ENCODE results near the gene TRIO.

Gene TRIO

DNA sequence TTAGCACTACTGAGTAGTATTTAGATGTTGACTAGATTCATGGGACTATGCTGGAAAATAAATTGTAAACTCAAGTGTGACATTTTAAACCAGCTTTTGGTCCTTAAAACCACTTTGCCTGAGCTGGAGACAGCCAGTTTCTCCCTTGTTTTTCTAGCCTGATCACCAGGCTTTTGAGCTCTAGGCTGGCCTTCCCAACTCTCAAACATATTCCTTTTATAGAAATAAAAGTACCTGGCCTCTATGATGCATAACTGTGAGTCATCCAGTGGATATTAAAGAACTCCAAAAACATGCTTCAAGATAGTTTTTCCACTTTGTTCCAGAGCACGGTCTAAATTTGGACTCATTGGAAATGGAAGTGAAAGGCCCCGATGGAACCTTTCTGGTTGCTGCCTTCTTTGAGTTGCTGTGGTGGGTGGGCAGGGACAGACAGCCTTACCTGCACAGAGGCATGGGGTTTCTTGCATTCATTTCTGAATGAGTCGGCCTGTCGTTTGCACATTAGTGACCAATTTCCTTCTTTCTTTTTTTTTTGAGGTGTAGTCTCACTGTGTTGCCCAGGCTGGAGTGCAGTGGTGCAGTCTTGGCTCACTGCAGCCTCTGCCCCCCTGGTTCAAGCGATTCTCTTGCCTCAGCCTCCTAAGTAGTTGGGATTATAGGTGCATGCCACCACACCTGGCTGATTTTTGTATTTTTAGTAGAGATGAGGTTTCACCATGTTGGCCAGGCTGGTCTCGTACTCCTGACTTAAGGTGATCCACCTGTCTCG lies 43.1 kb downstream of the TRIO start:
- Histone ChIP-seq H3K27me3 (ENCODE audit: control insufficient read depth, insufficient read depth, low read length) (no peaks in the 10 kb centered on the region), H3K9me3 (ENCODE audit: control insufficient read depth, low read length) (no peaks in the 10 kb centered on the region), H3K36me3 (ENCODE audit: control insufficient read depth, insufficient read depth, low read length) (no peaks in the 10 kb centered on the region), H3K4me1 (ENCODE audit: control insufficient read depth, insufficient read depth, low read length) (peaks cover 14% of the 10 kb centered on the region), H3K4me3 (ENCODE audit: low read length) (no peak overlapping the region), H3K9ac (ENCODE audit: low read length) (no peak overlapping the region)

DNA sequence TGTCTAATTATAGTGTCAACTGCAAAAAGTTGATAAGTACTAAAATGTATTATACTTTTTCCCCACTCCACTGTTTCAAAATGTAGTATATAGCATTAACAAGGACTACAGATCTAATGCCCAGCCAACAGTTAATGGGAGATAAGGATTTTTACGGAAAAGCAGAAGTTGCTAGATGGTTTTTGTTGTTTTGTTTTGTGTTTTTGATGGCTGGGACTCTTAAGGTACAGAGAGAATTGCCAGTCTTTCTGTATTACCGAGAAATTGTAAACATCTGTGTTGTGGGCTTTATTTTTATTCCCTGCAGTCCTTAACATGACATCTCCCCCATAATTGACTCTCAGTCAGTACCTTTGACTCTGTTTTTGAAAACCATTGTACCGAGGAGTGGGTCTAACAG lies 44.0 kb downstream of the TRIO start:
- Histone ChIP-seq H3K4me3 (ENCODE audit: low read length) (no peak overlapping the region), H3K9ac (ENCODE audit: low read length) (no peak overlapping the region), H3K27me3 (ENCODE audit: control insufficient read depth, insufficient read depth, low read length) (no peaks in the 10 kb centered on the region), H3K9me3 (ENCODE audit: control insufficient read depth, low read length) (no peaks in the 10 kb centered on the region), H3K36me3 (ENCODE audit: control insufficient read depth, insufficient read depth, low read length) (no peaks in the 10 kb centered on the region), H3K4me1 (ENCODE audit: control insufficient read depth, insufficient read depth, low read length) (peaks cover 14% of the 10 kb centered on the region)

DNA sequence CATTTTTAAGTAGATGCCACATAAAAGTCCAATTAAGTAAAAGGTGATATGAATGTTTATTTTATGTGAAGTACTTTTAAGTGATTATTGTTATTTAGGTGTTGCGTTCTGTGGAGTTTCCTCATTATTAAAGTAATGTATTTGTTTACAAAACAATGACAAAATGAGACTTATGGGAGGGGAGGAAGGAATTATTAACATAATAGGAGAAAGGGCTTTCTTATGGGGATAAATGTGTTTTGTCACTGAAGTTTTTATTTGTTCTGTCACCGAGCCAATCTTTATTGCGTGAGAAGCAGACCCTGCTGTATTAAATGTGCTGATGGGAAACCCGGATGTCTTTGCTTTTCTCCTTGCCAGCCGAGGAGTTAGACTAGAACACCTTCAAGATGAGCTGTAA lies 44.5 kb downstream of the TRIO start:
- no peaks in the 10 kb centered on the region for H3K9me3 ChIP-seq (ENCODE audit: control insufficient read depth, low read length)
- no peak overlapping the region for H3K9ac ChIP-seq (ENCODE audit: low read length)
- H3K36me3 ChIP-seq (ENCODE audit: control insufficient read depth, insufficient read depth, low read length) = no peaks in the 10 kb centered on the region
- H3K27me3 ChIP-seq (ENCODE audit: control insufficient read depth, insufficient read depth, low read length) = no peaks in the 10 kb centered on the region
- H3K4me3 ChIP-seq (ENCODE audit: low read length) = no peak overlapping the region
- H3K4me1 ChIP-seq (ENCODE audit: control insufficient read depth, insufficient read depth, low read length) = peaks cover 14% of the 10 kb centered on the region

DNA sequence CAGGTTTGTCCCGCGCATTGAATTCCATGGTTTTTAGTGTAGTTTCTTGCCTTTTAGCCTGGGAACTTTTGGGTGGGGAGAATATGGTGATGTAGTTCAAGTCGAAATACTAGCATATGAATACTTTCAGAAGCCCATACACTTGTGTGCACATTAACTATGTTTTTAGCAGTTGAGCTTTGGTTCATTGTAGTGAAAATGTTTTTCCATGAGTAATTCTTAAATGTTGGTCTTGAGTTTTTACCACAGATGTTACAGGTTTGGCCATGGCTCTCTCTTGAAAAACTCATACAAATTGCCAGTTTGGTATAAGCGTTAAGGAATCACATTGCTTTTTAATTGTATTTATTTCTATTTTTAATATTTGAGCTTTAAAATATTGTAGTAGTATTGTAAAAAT lies 45.6 kb downstream of the TRIO start:
- Histone ChIP-seq H3K9ac (ENCODE audit: low read length) (no peak overlapping the region), H3K4me1 (ENCODE audit: control insufficient read depth, insufficient read depth, low read length) (peaks cover 14% of the 10 kb centered on the region), H3K9me3 (ENCODE audit: control insufficient read depth, low read length) (no peaks in the 10 kb centered on the region), H3K4me3 (ENCODE audit: low read length) (no peak overlapping the region), H3K27me3 (ENCODE audit: control insufficient read depth, insufficient read depth, low read length) (no peaks in the 10 kb centered on the region), H3K36me3 (ENCODE audit: control insufficient read depth, insufficient read depth, low read length) (no peaks in the 10 kb centered on the region)

DNA sequence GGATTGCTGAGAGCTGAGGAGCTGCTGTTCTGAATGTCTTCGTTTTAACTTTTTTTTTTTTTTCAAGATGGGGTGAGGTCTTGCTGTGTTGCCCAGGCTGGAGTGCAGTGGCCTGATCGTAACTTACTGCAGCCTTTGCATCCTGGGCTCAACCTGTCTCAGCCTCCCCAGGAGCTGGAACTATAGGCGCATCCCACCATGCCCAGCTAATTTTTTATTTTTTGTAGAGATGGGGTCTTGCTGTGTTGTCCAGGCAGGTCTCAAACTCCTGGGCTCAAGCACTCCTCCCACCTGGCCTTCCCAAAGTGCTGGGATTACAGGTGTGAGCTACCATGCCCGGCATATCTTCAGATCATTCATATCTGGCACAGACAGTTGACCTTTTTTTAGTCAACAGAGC lies 46.5 kb downstream of the TRIO start:
- H3K36me3 ChIP-seq (ENCODE audit: control insufficient read depth, insufficient read depth, low read length) = no peaks in the 10 kb centered on the region
- H3K9ac ChIP-seq (ENCODE audit: low read length) = no peak overlapping the region
- no peak overlapping the region for H3K4me3 ChIP-seq (ENCODE audit: low read length)
- H3K4me1 ChIP-seq (ENCODE audit: control insufficient read depth, insufficient read depth, low read length) = peaks cover 14% of the 10 kb centered on the region
- no peaks in the 10 kb centered on the region for H3K27me3 ChIP-seq (ENCODE audit: control insufficient read depth, insufficient read depth, low read length)
- no peaks in the 10 kb centered on the region for H3K9me3 ChIP-seq (ENCODE audit: control insufficient read depth, low read length)

DNA sequence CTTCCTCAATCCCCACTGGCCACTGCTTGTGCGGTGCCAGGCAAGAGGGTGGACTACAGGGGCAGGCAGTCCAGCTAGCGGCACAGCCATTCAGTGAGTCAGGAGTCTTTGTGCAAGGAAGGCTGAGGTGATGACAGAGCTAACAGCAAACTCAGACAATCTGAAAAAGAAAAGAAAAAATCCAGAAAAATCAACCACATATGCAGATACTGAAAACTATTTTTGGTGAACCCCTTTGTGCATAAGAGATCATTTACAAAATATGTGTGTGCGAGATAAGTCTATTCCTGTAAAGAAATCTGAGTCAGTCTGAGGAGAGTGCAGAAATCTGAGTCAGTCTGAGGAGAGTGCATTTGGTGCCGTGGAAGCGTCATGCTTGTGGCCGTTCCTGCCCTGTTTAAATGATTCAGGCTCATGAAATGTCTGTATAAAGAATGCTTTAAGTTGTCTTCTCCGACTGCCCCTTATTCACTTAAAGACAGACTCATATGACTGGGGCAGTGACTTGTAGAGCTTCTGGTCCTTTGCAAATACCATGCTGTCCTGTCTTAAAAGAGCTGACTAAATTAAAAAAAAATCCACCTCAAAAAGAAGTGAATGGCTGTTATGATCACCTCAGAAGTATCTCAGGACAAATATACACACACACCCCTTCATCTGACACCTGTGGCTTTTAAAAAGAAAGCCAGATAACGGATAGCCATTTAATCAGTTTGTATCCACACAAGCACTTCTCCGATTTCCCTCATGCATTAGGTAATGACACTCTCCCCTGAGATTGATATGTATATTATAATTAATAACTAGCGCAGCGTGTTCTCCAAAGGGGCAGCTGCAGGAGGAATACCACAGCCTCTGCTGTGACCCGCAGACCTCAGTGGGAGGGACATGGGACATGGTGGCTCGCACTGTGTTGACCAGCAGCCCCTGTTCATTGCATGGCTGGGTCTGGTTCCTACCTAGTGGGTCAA lies 47.3 kb downstream of the TRIO start:
- Histone ChIP-seq H3K4me1 (ENCODE audit: control insufficient read depth, insufficient read depth, low read length) (peaks cover 14% of the 10 kb centered on the region), H3K9me3 (ENCODE audit: control insufficient read depth, low read length) (no peaks in the 10 kb centered on the region), H3K36me3 (ENCODE audit: control insufficient read depth, insufficient read depth, low read length) (no peaks in the 10 kb centered on the region), H3K27me3 (ENCODE audit: control insufficient read depth, insufficient read depth, low read length) (no peaks in the 10 kb centered on the region), H3K4me3 (ENCODE audit: low read length) (no peak overlapping the region), H3K9ac (ENCODE audit: low read length) (no peak overlapping the region)

DNA sequence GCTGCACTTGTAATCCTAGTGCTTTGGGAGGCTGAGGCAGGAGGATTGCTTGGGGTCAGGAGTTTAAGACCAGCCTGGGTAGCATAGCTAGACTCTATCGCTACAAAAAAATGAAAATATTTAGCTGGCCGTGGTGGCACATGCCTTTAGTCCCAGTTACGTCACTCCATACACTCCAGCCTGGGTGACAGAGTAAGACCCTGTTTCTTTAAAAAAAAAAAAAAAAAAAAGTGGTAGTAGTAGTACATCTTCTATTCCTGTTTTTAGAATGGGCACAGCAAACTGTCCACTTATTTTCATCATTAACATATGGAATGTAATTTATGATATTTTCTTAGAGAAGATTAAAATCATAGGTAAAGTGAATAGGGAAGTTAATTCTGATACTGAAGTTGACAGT lies 48.2 kb downstream of the TRIO start:
- H3K9ac ChIP-seq (ENCODE audit: low read length) = no peak overlapping the region
- peaks cover 14% of the 10 kb centered on the region for H3K4me1 ChIP-seq (ENCODE audit: control insufficient read depth, insufficient read depth, low read length)
- H3K4me3 ChIP-seq (ENCODE audit: low read length) = no peak overlapping the region

DNA sequence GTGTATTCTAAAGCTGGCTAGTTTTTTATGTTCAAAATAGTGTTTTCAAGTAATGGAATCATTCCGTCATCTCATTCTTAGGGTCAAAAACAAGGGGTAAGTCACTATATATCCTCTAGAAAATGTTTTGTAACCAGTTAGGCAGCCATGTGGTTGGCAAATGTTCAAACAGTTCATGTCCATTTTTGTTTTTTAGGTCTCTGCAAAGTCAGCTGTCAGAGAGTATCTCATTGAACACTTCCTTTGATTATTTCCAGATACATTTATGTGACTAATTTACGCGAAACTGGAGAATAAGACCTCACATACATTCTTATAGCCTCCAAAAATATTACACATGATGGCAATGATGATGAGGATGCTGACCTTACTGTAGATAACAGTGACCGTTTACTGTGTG lies 50.4 kb downstream of the TRIO start:
- Histone ChIP-seq H3K9me3 (ENCODE audit: control insufficient read depth, low read length) (no peaks in the 10 kb centered on the region), H3K4me1 (ENCODE audit: control insufficient read depth, insufficient read depth, low read length) (peaks cover 10% of the 10 kb centered on the region)

More for the DNA sequence above, 48.2 kb downstream of the TRIO start:
- Histone ChIP-seq H3K27me3 (ENCODE audit: control insufficient read depth, insufficient read depth, low read length) (no peaks in the 10 kb centered on the region), H3K9me3 (ENCODE audit: control insufficient read depth, low read length) (no peaks in the 10 kb centered on the region), H3K36me3 (ENCODE audit: control insufficient read depth, insufficient read depth, low read length) (no peaks in the 10 kb centered on the region)

DNA sequence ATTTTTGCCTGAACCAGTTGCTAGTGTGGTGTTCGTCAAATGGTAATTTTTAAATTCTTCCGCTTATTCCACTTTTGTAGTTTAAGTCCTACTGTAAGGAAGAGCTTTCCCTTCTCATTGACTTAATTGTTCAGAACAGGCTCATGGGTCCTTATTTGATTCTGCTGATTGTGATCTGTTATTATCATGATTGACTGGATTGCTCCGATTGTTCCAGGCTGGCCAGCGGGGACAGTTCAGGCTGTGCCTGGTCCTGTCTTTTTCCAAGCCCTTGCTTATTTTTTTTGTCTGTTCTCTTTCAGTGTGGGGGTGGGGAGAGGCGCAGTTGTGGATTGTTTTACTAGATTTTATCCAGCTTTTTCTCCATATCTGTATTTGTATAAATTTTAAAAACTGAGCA lies 52.4 kb downstream of the TRIO start:
- Histone ChIP-seq H3K27me3 (ENCODE audit: control insufficient read depth, insufficient read depth, low read length) (no peaks in the 10 kb centered on the region), H3K9ac (ENCODE audit: low read length) (no peak overlapping the region), H3K9me3 (ENCODE audit: control insufficient read depth, low read length) (no peaks in the 10 kb centered on the region), H3K4me1 (ENCODE audit: control insufficient read depth, insufficient read depth, low read length) (no peaks in the 10 kb centered on the region), H3K36me3 (ENCODE audit: control insufficient read depth, insufficient read depth, low read length) (no peaks in the 10 kb centered on the region), H3K4me3 (ENCODE audit: low read length) (no peak overlapping the region)

More for the DNA sequence above, 50.4 kb downstream of the TRIO start:
- no peaks in the 10 kb centered on the region for H3K27me3 ChIP-seq (ENCODE audit: control insufficient read depth, insufficient read depth, low read length)
- H3K36me3 ChIP-seq (ENCODE audit: control insufficient read depth, insufficient read depth, low read length) = no peaks in the 10 kb centered on the region
- no peak overlapping the region for H3K4me3 ChIP-seq (ENCODE audit: low read length)
- H3K9ac ChIP-seq (ENCODE audit: low read length) = no peak overlapping the region

DNA sequence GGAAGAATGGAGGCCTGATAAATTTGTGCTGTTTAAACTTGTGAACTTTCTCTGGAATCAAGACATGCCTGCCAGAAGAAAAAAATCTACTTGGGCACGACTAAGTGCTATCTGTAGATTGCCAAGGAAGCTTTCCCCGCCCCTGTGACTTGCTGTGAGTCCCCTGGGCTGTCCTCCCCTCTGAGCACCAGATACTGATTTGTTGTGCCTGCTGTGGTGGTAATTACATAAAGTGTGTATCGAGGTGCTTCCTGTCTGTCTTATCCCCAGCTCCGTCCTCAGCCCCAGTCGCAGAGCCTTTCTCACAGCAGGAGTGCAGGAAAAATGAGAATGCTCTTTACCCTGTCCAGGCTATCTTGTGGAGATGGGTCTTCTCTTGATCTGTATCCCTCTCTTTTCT lies 53.9 kb downstream of the TRIO start:
- Histone ChIP-seq H3K36me3 (ENCODE audit: control insufficient read depth, insufficient read depth, low read length) (no peaks in the 10 kb centered on the region), H3K9me3 (ENCODE audit: control insufficient read depth, low read length) (no peaks in the 10 kb centered on the region), H3K4me3 (ENCODE audit: low read length) (no peak overlapping the region), H3K4me1 (ENCODE audit: control insufficient read depth, insufficient read depth, low read length) (no peaks in the 10 kb centered on the region), H3K27me3 (ENCODE audit: control insufficient read depth, insufficient read depth, low read length) (no peaks in the 10 kb centered on the region), H3K9ac (ENCODE audit: low read length) (no peak overlapping the region)

DNA sequence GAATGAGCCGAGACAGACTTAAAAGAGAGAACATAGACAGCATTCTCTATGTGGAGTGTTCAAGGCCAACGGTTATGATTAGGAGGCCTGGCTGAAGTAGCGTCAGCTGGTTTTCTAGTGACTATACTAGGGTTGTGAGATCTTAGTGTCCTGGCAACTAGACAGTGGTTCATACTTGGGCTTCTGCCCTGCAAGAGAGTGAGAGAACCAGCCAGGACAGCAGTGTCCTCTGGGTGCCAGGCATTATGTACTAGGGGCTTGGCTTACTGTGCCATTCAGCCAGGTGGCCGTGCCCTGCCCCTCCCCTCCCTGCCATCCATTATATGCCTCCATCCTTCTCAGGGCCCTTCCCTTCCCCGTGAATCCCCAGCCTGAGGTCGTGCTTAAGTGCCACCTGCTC lies 56.8 kb downstream of the TRIO start:
- Histone ChIP-seq H3K36me3 (ENCODE audit: control insufficient read depth, insufficient read depth, low read length) (no peaks in the 10 kb centered on the region), H3K4me1 (ENCODE audit: control insufficient read depth, insufficient read depth, low read length) (peaks cover 4% of the 10 kb centered on the region), H3K9me3 (ENCODE audit: control insufficient read depth, low read length) (no peaks in the 10 kb centered on the region), H3K27me3 (ENCODE audit: control insufficient read depth, insufficient read depth, low read length) (no peaks in the 10 kb centered on the region), H3K9ac (ENCODE audit: low read length) (no peak overlapping the region), H3K4me3 (ENCODE audit: low read length) (no peak overlapping the region)

DNA sequence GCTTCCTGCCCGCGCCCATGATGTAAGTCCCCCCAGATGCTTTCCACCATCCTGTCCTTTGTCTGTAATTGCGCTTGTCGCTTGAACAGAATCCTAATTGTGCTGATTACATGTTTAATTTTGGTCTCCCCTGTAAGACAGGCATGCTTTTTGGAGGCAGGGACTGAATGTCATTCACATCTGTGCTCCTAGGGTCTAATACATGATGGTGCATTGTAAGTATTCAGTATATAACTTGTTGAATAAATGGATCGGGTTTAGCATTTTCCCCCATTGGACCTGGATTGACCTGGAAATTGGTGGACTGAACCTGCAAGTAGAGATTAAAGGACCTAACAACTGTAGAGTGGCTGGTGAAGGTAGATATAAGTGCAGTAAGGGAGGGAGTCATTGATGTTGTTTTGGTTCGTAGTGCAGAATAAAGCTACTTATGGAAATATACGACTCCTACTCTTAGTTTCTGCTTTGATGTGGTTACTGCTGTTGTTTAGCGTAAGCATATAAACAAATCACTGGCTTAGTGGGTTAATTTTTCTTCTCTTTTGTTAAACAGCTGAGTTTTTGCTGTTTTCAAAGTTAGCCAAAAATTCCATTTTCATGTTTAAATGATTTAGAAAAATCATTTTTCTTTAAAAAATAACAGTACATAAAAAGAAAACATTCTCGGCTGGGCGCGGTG lies 57.3 kb downstream of the TRIO start:
- Histone ChIP-seq H3K27me3 (ENCODE audit: control insufficient read depth, insufficient read depth, low read length) (no peaks in the 10 kb centered on the region), H3K9me3 (ENCODE audit: control insufficient read depth, low read length) (no peaks in the 10 kb centered on the region), H3K4me1 (ENCODE audit: control insufficient read depth, insufficient read depth, low read length) (peaks cover 7% of the 10 kb centered on the region), H3K4me3 (ENCODE audit: low read length) (no peak overlapping the region), H3K36me3 (ENCODE audit: control insufficient read depth, insufficient read depth, low read length) (no peaks in the 10 kb centered on the region), H3K9ac (ENCODE audit: low read length) (no peak overlapping the region)
